Glutamatergic neuron (in vitro differentiated cells): ENCODE data around the gene WDFY4. TPM values are rescaled to one million over a fixed set of nuclear protein-coding genes. Genes with fewer than 3 reads are reported as not detected.

Source experiments
- DNase-seq: peaks from one replicate; pipeline ENCODE4 v3.0.0; 2022
- H3K27ac Mint-ChIP-seq: one replicate; pipeline ENCODE4 v1.8.0; 2020; ENCODE audit warnings: mild to moderate bottlenecking, mixed read lengths, inconsistent platforms; ENCODE audit not compliant: unreplicated experiment
- H3K27me3 Mint-ChIP-seq: one replicate; pipeline ENCODE4 v1.8.0; 2020; ENCODE audit warnings: mild to moderate bottlenecking, moderate library complexity, mixed read lengths, inconsistent platforms; ENCODE audit not compliant: unreplicated experiment
- H3K36me3 Mint-ChIP-seq: one replicate; pipeline ENCODE4 v1.8.0; 2020; ENCODE audit warnings: mild to moderate bottlenecking, mixed read lengths, inconsistent platforms; ENCODE audit not compliant: unreplicated experiment
- H3K4me1 Mint-ChIP-seq: one replicate; pipeline ENCODE4 v1.8.0; 2020; ENCODE audit warnings: mild to moderate bottlenecking, low read depth, mixed read lengths, inconsistent platforms; ENCODE audit not compliant: unreplicated experiment
- H3K4me3 Mint-ChIP-seq: one replicate; pipeline ENCODE4 v1.8.0; 2020; ENCODE audit warnings: mild to moderate bottlenecking, mixed read lengths, inconsistent platforms; ENCODE audit not compliant: unreplicated experiment
- H3K9me3 Mint-ChIP-seq: one replicate; pipeline ENCODE4 v1.8.0; 2020; ENCODE audit warnings: mild to moderate bottlenecking, moderate library complexity, mixed read lengths, inconsistent platforms; ENCODE audit not compliant: unreplicated experiment
- CTCF ChIP-seq: fragments of 200-600 bp; sonication (generic); IDR thresholded peaks from one replicate; pipeline ENCODE4 v1.5.0; 2021; ENCODE audit not compliant: partially characterized antibody, unreplicated experiment
- total RNA-seq: library from RNA; stranded (reverse); fragmentation: NEBNext Ultra II Directional; extraction: Animal tissue kit (Norgen Biotek cat#: 25700); gene quantifications from one replicate; pipeline ENCODE4 v1.2.1, GENCODE V29; 2021; ENCODE audit not compliant: unreplicated experiment

Gene WDFY4
- total RNA-seq, 1 donor from 2014 or later, result not detected

DNA sequence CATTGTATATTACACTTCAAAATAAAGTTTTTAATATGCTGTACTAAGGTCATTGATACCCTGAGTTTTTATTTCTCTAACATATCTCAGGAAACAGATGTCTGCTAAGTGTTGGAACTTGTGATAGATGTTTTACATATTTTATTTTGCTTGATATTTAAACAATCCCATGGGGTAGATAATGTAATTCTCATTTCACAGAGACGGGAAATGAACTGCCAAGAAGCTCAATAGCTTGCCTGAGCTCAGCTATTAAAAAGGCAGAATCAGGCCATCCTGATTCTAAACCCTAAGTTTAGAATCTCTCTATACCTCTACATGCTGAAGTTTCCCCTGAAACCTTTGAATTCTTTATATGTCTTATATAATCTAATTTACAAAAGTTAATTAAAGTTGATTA lies 128.6 kb downstream of the WDFY4 start:
- DNase-seq, result no peak
- Mint-ChIP-seq H3K9me3 (no peaks in the 10 kb centered on the region), H3K27me3 (no peaks in the 10 kb centered on the region), H3K4me3 (no peak overlapping the region), H3K4me1 (no peaks in the 10 kb centered on the region), H3K36me3 (no peaks in the 10 kb centered on the region), H3K27ac (no peak overlapping the region)
- no peak for TF ChIP-seq CTCF

DNA sequence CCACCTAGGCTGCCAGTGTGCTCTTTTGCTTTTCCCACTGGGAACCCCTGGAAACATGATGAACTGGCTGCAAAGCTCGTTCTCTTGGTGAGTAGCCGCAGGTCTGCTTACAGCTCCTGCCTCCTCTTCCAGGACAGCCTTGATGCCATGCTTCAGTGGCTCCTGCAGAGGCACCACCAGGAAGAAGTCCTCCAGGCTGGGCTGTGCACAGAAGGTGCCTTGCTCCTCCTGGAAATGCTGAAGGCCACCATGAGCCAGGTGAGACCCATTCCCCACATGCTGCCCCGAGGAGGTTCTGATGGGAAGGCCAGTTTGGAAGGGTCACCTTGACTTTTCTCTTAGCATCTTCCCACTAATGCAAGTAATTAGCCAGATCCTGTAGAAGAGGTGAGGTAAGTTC lies 129.2 kb downstream of the WDFY4 start:
- no peak overlapping the region for H3K4me3 Mint-ChIP-seq
- no peaks in the 10 kb centered on the region for H3K9me3 Mint-ChIP-seq
- H3K27me3 Mint-ChIP-seq, result no peaks in the 10 kb centered on the region

GRCh38 chr10:48814933-48815332 lies 130.3 kb downstream of the WDFY4 start:
- Mint-ChIP-seq H3K27me3 (no peaks in the 10 kb centered on the region), H3K4me3 (no peak overlapping the region), H3K9me3 (no peaks in the 10 kb centered on the region), H3K27ac (no peak overlapping the region), H3K4me1 (no peaks in the 10 kb centered on the region), H3K36me3 (no peaks in the 10 kb centered on the region)
- TF ChIP-seq CTCF, result no peak
- DNase-seq, result no peak

More for the DNA sequence above, 129.2 kb downstream of the WDFY4 start:
- DNase-seq, result no peak
- H3K4me1 Mint-ChIP-seq, result no peaks in the 10 kb centered on the region
- H3K36me3 Mint-ChIP-seq, result no peaks in the 10 kb centered on the region
- TF ChIP-seq CTCF, result no peak
- H3K27ac Mint-ChIP-seq, result no peak overlapping the region

GRCh38 chr10:48817141-48817540 lies 132.5 kb downstream of the WDFY4 start:
- Mint-ChIP-seq H3K27me3 (peaks cover 5% of the 10 kb centered on the region), H3K4me3 (no peak overlapping the region), H3K27ac (no peak overlapping the region), H3K9me3 (no peaks in the 10 kb centered on the region), H3K4me1 (no peaks in the 10 kb centered on the region), H3K36me3 (no peaks in the 10 kb centered on the region)
- no peak for DNase-seq
- TF ChIP-seq CTCF, result no peak

DNA sequence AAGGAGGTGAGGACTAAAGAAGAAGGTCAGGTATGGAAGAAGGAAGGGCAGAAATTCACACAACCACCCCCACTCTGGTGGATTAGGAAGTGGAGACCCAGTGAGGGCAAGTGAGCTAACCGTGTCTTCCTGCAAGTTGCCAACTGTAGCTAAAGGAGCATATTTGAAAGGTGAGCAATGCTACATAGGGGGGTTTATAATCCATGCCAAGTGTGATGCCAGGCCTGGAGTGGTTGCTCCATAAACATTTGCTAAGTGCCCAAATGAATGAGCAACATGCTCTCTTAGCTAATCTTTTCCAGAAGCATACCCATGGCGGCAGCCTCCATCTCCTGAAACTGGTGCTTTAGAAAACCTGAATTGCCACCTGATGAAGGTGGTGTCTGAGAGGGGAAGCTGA lies 133.4 kb downstream of the WDFY4 start:
- no peak for DNase-seq
- Mint-ChIP-seq H3K27ac (no peak overlapping the region), H3K4me1 (no peaks in the 10 kb centered on the region), H3K4me3 (no peak overlapping the region), H3K9me3 (no peaks in the 10 kb centered on the region), H3K27me3 (peaks cover 5% of the 10 kb centered on the region), H3K36me3 (peaks cover 5% of the 10 kb centered on the region)
- no peak for TF ChIP-seq CTCF
